Osteoblast (primary cell): ENCODE data around the gene DACH1. TPM values are rescaled to one million over a fixed set of nuclear protein-coding genes. Genes with fewer than 3 reads are reported as not detected.

Experiments
- DNase-seq: peaks from one replicate; pipeline ENCODE4 v3.0.0; 2011; ENCODE audit warnings: low spot score, mixed read lengths; ENCODE audit not compliant: insufficient read length; ENCODE audit errors: missing footprints
- H2AFZ ChIP-seq: 2 replicates; pipeline ENCODE4 v1.6.0; 2011; ENCODE audit warnings: mild to moderate bottlenecking, low read length
- H3K27ac ChIP-seq: 2 replicates; pipeline ENCODE4 v1.5.1; 2011; ENCODE audit warnings: mild to moderate bottlenecking, low read depth, low read length, moderate library complexity
- H3K27me3 ChIP-seq: 2 replicates; pipeline ENCODE4 v1.6.0; 2012; ENCODE audit warnings: mild to moderate bottlenecking, control low read depth, inconsistent platforms, low read length, moderate library complexity; ENCODE audit not compliant: insufficient read depth
- H3K36me3 ChIP-seq: 2 replicates; pipeline ENCODE4 v1.5.1; 2011; ENCODE audit warnings: mild to moderate bottlenecking, low read length, control low read depth, moderate library complexity; ENCODE audit not compliant: insufficient read depth
- H3K4me1 ChIP-seq: 2 replicates; pipeline ENCODE4 v1.5.1; 2011; ENCODE audit warnings: mild to moderate bottlenecking, low read length, control low read depth, moderate library complexity; ENCODE audit not compliant: insufficient read depth
- H3K4me2 ChIP-seq: 2 replicates; pipeline ENCODE4 v1.6.0; 2011; ENCODE audit warnings: mild to moderate bottlenecking, low read length; ENCODE audit not compliant: insufficient read depth
- H3K4me3 ChIP-seq: fragments of 200-600 bp; sonication (generic); 3 replicates; pipeline ENCODE4 v1.5.1; 2012; ENCODE audit warnings: mild to moderate bottlenecking, low read length, inconsistent platforms; ENCODE audit not compliant: insufficient read depth
- H3K79me2 ChIP-seq: 2 replicates; pipeline ENCODE4 v1.6.0; 2012; ENCODE audit warnings: mild to moderate bottlenecking, low read length, control low read depth, inconsistent platforms; ENCODE audit not compliant: insufficient read depth
- H3K9me3 ChIP-seq: 2 replicates; pipeline ENCODE4 v1.5.1; 2011; ENCODE audit warnings: low read depth, low read length, control low read depth
- H4K20me1 ChIP-seq: 2 replicates; pipeline ENCODE4 v1.6.0; 2012; ENCODE audit warnings: mild to moderate bottlenecking, low read length, control low read depth; ENCODE audit not compliant: insufficient read depth
- total RNA-seq: library from RNA; depleted of rRNA; stranded (reverse); fragments of >200 nt; gene quantifications from 2 replicates; pipeline ENCODE4 v1.2.3, GENCODE V29; 2012
- TF ChIP-seq, protein P1 (sequence below): IDR thresholded peaks from 2 replicates; pipeline ENCODE4 v1.5.1; 2011; ENCODE audit warnings: mild to moderate bottlenecking, low read depth, low read length, moderate library complexity; ENCODE audit errors: extremely low read depth

DACH1 gene
- total RNA-seq, 1 donor, result not detected

- no peaks in the 10 kb centered on the region for H3K79me2 ChIP-seq
- TF ChIP-seq, protein P1, sequence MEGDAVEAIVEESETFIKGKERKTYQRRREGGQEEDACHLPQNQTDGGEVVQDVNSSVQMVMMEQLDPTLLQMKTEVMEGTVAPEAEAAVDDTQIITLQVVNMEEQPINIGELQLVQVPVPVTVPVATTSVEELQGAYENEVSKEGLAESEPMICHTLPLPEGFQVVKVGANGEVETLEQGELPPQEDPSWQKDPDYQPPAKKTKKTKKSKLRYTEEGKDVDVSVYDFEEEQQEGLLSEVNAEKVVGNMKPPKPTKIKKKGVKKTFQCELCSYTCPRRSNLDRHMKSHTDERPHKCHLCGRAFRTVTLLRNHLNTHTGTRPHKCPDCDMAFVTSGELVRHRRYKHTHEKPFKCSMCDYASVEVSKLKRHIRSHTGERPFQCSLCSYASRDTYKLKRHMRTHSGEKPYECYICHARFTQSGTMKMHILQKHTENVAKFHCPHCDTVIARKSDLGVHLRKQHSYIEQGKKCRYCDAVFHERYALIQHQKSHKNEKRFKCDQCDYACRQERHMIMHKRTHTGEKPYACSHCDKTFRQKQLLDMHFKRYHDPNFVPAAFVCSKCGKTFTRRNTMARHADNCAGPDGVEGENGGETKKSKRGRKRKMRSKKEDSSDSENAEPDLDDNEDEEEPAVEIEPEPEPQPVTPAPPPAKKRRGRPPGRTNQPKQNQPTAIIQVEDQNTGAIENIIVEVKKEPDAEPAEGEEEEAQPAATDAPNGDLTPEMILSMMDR, result no peak
- H3K4me3 ChIP-seq, result no peak overlapping the region
- H3K27me3 ChIP-seq, result no peaks in the 10 kb centered on the region
- no peak overlapping the region for H2AFZ ChIP-seq
- no peak overlapping the region for H3K4me2 ChIP-seq
- no peak overlapping the region for H3K27ac ChIP-seq
- no peak for DNase-seq
- H3K9me3 ChIP-seq, result no peaks in the 10 kb centered on the region
- H4K20me1 ChIP-seq, result no peaks in the 10 kb centered on the region
- H3K4me1 ChIP-seq, result no peaks in the 10 kb centered on the region
- H3K36me3 ChIP-seq, result no peaks in the 10 kb centered on the region
Measured at GRCh38 chr13:71457645-71458044, 409.4 kb downstream of the DACH1 start.

- Histone ChIP-seq H3K27ac (no peak overlapping the region), H3K9me3 (no peaks in the 10 kb centered on the region), H3K4me2 (no peak overlapping the region), H3K27me3 (no peaks in the 10 kb centered on the region), H3K4me1 (no peaks in the 10 kb centered on the region), H2AFZ (no peak overlapping the region), H4K20me1 (no peaks in the 10 kb centered on the region), H3K36me3 (no peaks in the 10 kb centered on the region), H3K79me2 (no peaks in the 10 kb centered on the region), H3K4me3 (no peak overlapping the region)
- TF ChIP-seq, protein P1, result no peak
- no peak for DNase-seq
Measured at GRCh38 chr13:71456136-71456535, 410.9 kb downstream of the DACH1 start.

DNA sequence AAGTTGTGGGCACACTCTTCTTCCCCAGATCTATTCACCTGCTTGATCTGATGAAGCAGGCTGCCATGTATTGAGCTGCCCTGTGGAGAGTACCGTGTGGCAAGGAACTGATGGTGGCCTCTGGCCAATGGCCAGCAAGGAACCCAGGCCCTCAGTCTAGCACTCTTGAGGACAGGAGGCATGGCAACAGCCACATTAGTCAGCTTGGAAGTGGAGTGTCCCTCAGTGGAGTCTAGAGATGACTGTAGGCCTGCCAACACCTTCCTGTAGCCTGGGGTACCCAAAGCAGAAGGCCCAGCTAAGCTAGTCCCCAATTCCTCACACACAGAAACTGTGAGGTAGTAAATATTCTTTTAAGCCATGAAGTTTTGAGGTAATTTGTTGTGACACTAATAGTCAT lies 412.5 kb downstream of the DACH1 start:
- no peak for DNase-seq
- Histone ChIP-seq H3K27ac (no peak overlapping the region), H3K9me3 (no peaks in the 10 kb centered on the region), H2AFZ (no peak overlapping the region), H3K79me2 (no peaks in the 10 kb centered on the region), H3K4me3 (no peak overlapping the region), H4K20me1 (no peaks in the 10 kb centered on the region), H3K4me2 (no peak overlapping the region), H3K27me3 (no peaks in the 10 kb centered on the region), H3K36me3 (no peaks in the 10 kb centered on the region), H3K4me1 (no peaks in the 10 kb centered on the region)
- TF ChIP-seq, protein P1, result no peak

- TF ChIP-seq, protein P1, result no peak
- Histone ChIP-seq H2AFZ (no peak overlapping the region), H4K20me1 (no peaks in the 10 kb centered on the region), H3K36me3 (no peaks in the 10 kb centered on the region), H3K4me3 (no peak overlapping the region), H3K9me3 (no peaks in the 10 kb centered on the region), H3K27ac (no peak overlapping the region), H3K4me2 (no peak overlapping the region), H3K4me1 (no peaks in the 10 kb centered on the region), H3K27me3 (no peaks in the 10 kb centered on the region), H3K79me2 (no peaks in the 10 kb centered on the region)
- no peak for DNase-seq
Measured at GRCh38 chr13:71448080-71448630, 418.8 kb downstream of the DACH1 start.
